ENCODE data around the gene CENPT.

CENPT gene

GRCh38 chr16:67805718-67806427 lies 41.6 kb downstream of the CENPT start:
- FAIRE-seq: no peak

DNA sequence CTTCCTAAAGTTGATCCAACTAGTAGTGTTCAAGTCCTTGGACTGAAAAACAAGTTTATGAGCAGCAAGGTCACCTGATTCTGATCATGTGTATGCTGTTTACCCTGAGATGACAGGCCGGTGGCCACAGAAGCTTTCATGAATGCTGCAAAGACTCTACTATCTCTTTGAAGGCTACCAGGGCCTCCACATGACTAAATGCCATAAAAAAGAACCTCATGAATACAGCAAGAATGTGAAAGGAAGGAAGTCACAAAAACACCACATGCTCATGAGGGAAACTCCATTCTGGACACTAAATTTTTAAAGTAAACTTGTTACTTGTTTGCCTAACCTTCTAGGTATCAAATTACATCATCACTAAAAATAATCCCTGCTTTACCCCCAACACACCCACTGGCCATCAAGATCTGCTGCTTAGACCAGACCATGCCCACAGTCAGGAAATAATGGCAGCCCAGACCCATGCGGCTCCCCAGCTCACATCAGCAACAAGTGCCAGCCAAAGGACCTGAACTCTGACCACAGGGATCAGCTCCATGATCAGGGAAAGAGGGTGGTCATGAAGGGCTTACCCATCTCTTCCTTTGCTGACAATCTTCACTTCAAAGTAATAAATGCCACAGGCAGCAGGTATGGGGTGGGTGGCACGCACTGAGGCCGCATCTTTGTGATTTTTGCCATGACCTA lies 42.5 kb downstream of the CENPT start:
- FAIRE-seq: no peak

- FAIRE-seq: no peak
These were observed 43.6 kb downstream of the CENPT start for GRCh38 chr16:67803894-67804293.

DNA sequence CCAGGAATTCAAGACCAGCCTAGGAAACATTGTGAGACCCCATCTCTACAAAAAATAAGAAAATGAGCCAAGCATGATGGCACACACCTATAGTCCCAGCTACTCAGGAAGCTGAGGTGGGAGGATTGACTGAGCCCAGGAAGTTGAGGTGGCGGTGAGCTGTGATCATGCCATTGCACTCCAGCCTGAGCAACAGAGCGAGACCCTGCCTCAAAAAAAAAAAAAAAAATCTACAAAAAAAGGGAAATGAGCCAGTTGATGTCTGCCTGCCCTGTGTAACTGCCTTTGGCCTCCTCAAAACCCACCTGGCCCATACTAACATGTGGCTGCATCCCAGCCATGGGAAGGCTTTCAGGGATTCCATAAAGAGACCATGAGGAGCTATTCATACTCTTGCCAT lies 45.6 kb downstream of the CENPT start:
- no peak for FAIRE-seq

GRCh38 chr16:67801241-67801640 lies 46.3 kb downstream of the CENPT start:
- FAIRE-seq: no peak

DNA sequence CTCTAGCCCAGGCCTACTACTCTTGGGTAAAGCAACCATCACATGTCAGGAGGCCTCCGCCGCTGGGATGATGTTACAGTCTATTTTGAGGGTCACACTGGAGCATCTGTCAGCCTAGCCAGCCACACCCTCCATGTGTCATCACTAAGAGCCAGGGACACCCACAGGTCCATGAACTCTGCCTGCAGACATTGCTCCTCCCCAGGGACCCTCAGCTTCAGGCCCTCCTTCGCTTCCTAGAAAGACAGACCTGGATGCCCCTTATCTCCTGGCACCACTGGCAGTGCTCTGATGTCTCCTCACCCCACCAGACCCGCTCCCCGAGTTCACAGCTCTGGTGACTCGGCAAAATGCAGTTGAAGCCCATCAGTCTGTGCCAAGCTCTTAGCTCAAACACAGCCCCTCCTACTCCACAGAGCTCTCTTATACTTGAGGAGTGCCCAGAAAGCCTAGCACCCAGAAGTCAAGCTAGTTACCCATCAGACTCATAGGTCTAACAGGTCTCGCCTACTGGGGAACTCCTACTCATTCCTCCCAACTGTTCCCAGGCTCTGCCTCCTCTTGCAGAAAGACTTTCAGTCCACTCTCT lies 47.1 kb downstream of the CENPT start:
- FAIRE-seq: no peak

DNA sequence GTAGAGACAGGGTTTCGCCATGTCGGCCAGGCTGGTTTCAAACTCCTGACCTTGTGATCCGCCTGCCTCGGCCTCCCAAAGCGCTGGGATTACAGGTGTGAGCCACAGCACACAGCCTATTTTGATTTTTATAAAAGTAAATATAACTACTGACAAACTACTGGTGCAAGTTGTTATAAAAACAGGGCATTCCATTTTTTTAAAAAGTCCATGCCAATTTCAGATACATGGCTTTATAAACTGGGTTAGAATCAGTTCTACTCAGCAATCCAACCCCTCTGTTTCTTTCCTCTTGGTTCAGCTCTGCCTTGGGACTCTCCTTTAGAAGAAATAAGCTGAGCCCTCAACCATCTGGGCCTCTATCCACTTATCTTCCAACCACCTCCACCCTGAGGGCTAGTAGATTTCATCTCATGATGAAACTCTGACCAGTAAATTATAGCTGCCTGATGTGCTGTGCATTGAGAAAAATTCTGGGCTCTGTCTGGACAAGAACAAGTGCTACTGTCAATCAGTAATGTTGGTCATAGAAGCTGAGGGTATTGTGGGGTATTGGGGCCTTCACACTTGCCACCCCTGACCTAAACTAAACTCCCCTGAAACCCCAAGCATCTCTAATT lies 51.3 kb downstream of the CENPT start:
- FAIRE-seq: no peak

GRCh38 chr16:67790071-67790470 lies 57.4 kb downstream of the CENPT start:
- no peak for FAIRE-seq

DNA sequence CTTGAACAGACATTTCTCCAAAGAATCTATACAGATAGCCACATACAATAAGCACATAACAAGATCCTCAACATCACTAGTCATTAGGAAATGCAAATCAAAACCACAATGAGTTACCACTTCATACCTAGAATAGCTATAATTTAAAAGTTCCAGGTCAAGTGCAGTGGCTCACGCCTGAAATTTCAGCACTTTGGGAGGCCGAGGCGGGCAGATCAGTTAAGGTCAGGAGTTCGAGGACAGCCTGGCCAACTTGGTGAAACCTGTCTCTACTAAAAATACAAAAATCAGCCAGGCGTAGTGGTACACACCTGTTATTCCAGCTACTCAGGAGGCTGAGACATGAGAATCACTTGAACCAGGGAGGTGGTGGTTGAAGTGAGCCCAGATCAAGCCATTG lies 61.0 kb downstream of the CENPT start:
- no peak for FAIRE-seq

GRCh38 chr16:67783353-67783725 lies 64.2 kb downstream of the CENPT start:
- FAIRE-seq: no peak

DNA sequence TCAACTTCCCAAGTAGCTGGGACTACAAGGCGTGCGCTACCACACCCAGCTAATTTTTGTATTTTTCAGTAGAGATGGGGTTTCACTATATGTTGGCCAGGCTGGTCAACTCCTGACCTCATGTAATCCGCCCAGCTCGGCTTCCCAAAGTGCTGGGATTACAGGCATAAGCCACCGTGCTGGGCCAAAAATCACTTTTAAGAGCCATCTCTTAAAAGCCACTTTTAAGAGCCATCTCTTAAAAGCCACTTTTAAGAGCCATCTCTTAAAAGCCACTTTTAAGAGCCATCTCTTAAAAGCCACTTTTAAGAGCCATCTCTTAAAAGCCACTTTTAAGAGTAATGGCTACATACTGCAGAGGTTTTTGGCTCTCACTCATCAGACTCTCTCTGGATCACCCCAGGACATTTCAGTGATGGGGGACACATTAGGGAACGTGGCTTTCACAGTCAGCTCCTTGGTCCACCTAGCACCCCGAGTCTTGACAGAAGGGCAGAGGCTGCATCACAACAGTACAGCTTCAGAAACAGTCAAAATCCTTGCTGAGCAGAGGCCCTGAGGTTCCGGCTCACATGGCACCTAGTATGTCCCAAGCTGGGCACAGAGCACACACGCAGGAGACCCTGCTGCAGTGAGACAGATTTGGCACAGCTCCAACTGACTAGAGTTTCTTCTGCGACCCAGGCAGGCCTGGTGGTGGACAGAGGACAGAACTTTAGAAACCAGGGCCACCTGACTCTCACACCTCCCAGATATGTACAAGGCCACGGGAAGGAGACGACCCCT lies 64.7 kb downstream of the CENPT start:
- FAIRE-seq: no peak

DNA sequence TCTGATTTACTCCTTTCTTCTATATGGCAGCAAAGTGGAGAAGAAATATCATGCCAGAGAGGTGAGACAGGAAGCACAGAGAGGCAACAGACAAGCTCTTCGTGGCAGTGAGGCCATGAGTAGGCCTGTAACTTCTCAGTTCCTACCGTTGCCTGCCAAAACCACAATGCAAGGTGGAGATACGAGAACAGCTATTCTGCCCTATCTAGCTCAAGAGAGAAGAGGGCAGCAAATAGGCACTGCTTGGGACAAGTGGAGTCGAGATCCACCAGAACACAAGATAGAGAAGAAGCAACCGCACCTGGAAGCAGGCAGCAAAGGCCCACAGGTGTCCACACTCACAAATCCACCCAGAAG lies 66.0 kb downstream of the CENPT start:
- FAIRE-seq: no peak

- no peak for FAIRE-seq
These were observed 66.5 kb downstream of the CENPT start for GRCh38 chr16:67780847-67781564.

- no peak for FAIRE-seq
These were observed 68.1 kb downstream of the CENPT start for GRCh38 chr16:67779256-67780014.
